HEK293T (cell line): ENCODE data around the gene PLA2R1.

Source experiments
- CTCF ChIA-PET: fragments of 350-600 bp; formaldehyde crosslinking; extraction: SDS; loops from one replicate; lab custom pipeline; 2021; ENCODE audit warnings: antibody characterized with exemption, inconsistent platforms; lab: Yijun Ruan, JAX
- POLR2A ChIA-PET: fragments of 350-600 bp; formaldehyde crosslinking; extraction: SDS; loops from one replicate; lab custom pipeline; 2020; ENCODE audit warnings: antibody characterized with exemption, inconsistent platforms; lab: Yijun Ruan, JAX
- DNase-seq: peaks from one replicate; pipeline ENCODE4 v3.0.0; 2012; ENCODE audit warnings: mixed read lengths; ENCODE audit errors: extremely low spot score
- ARNT ChIP-seq: fragments of 450-650 bp; IDR thresholded peaks from 2 replicates; pipeline ENCODE4 v1.6.1; 2017; ENCODE audit warnings: mild to moderate bottlenecking
- BHLHE40 ChIP-seq: fragments of 450-650 bp; IDR thresholded peaks from 2 replicates; pipeline ENCODE4 v1.6.1; 2016; ENCODE audit warnings: mild to moderate bottlenecking, moderate library complexity, borderline replicate concordance
- CTBP1 ChIP-seq: fragments of 450-650 bp; IDR thresholded peaks from 2 replicates; pipeline ENCODE4 v1.6.1; 2016; ENCODE audit warnings: borderline replicate concordance
- ELF4 ChIP-seq: fragments of 450-650 bp; IDR thresholded peaks from 2 replicates; pipeline ENCODE4 v1.6.1; 2017; ENCODE audit warnings: antibody characterized with exemption
- FOXA1 ChIP-seq: fragments of 450-650 bp; IDR thresholded peaks from 2 replicates; pipeline ENCODE4 v1.6.1; 2016; ENCODE audit warnings: mild to moderate bottlenecking
- FOXK2 ChIP-seq: fragments of 450-650 bp; IDR thresholded peaks from 2 replicates; pipeline ENCODE4 v1.6.1; 2016; ENCODE audit warnings: mild to moderate bottlenecking
- FOXM1 ChIP-seq: fragments of 450-650 bp; IDR thresholded peaks from 2 replicates; pipeline ENCODE4 v1.6.1; 2017; ENCODE audit warnings: mild to moderate bottlenecking, borderline replicate concordance
- HDGF ChIP-seq: fragments of 450-650 bp; IDR thresholded peaks from 2 replicates; pipeline ENCODE4 v1.6.1; 2017; ENCODE audit warnings: antibody characterized with exemption, borderline replicate concordance
- L3MBTL2 ChIP-seq: fragments of 450-650 bp; conservative IDR thresholded peaks from 2 replicates; pipeline ENCODE4 v1.6.1; 2016; ENCODE audit warnings: mild to moderate bottlenecking
- LEF1 ChIP-seq: fragments of 450-650 bp; IDR thresholded peaks from 2 replicates; pipeline ENCODE4 v1.6.1; 2017; ENCODE audit warnings: mild to moderate bottlenecking, borderline replicate concordance
- NFRKB ChIP-seq: fragments of 450-650 bp; IDR thresholded peaks from 2 replicates; pipeline ENCODE4 v1.6.1; 2016; ENCODE audit warnings: mild to moderate bottlenecking, moderate library complexity
- PKNOX1 ChIP-seq: fragments of 450-650 bp; IDR thresholded peaks from 2 replicates; pipeline ENCODE4 v1.6.1; 2016
- SP1 ChIP-seq: fragments of 450-650 bp; IDR thresholded peaks from 2 replicates; pipeline ENCODE4 v1.6.1; 2017
- SUZ12 ChIP-seq: fragments of 450-650 bp; IDR thresholded peaks from 2 replicates; pipeline ENCODE4 v1.6.1; 2016; ENCODE audit warnings: mild to moderate bottlenecking
- TARDBP ChIP-seq: fragments of 450-650 bp; IDR thresholded peaks from 2 replicates; pipeline ENCODE4 v1.6.1; 2016
- ZNF384 ChIP-seq: fragments of 450-650 bp; IDR thresholded peaks from 2 replicates; pipeline ENCODE4 v1.6.1; 2016

Gene PLA2R1

GRCh38 chr2:159933727-159934049 is 128.7 kb downstream of the PLA2R1 start:
- DNase-seq: no peak
- ChIA-PET CTCF (no interaction called here), POLR2A (no interaction called here)
- TF ChIP-seq LEF1 (no peak), SUZ12 (no peak)

GRCh38 chr2:159933040-159933726 is 129.2 kb downstream of the PLA2R1 start:
- TF ChIP-seq TARDBP: no peak
- TF ChIP-seq SP1: no peak
- TF ChIP-seq FOXM1: no peak
- no peak for DNase-seq
- POLR2A ChIA-PET: no interaction called here
- CTCF ChIA-PET: no interaction called here

- ChIA-PET POLR2A (no interaction called here), CTCF (interaction anchor here (0.6 kb wide), 1 partner anchor 1211 kb away, joined by 4 read pairs; no protein-coding TSS in a partner anchor)
- peak; percentile 15 for DNase-seq
These were observed 135.7 kb downstream of the PLA2R1 start for GRCh38 chr2:159926695-159927094.

GRCh38 chr2:159925975-159926374 is 136.4 kb downstream of the PLA2R1 start:
- POLR2A ChIA-PET: no interaction called here
- DNase-seq: peak; percentile 23
- CTCF ChIA-PET: no interaction called here
- TF ChIP-seq ZNF384: no peak
- TF ChIP-seq FOXA1: no peak
- peak; percentile 56 for TF ChIP-seq PKNOX1

More at GRCh38 chr2:159926695-159927094, 135.7 kb downstream of the PLA2R1 start:
- TF ChIP-seq PKNOX1 (no peak), LEF1 (no peak), L3MBTL2 (no peak), CTBP1 (no peak), TARDBP (no peak), SUZ12 (no peak), FOXK2 (no peak), BHLHE40 (no peak), ELF4 (no peak), ZNF384 (no peak), NFRKB (no peak), FOXM1 (no peak), HDGF (no peak), ARNT (no peak), SP1 (no peak), FOXA1 (no peak)

- ChIA-PET CTCF (interaction anchor here (1.1 kb wide), 1 partner anchor 14 kb away, joined by 4 read pairs; no protein-coding TSS in a partner anchor), POLR2A (no interaction called here)
- TF ChIP-seq SUZ12 (no peak), L3MBTL2 (no peak), CTBP1 (no peak), TARDBP (no peak)
- no peak for DNase-seq
These were observed 139.9 kb downstream of the PLA2R1 start for GRCh38 chr2:159922563-159922962.

- ChIA-PET POLR2A (interaction anchor here (1.0 kb wide), 1 partner anchor 26 kb away, joined by 3 read pairs; no protein-coding TSS in a partner anchor), CTCF (interaction anchor here (0.6 to 1.1 kb wide), 4 partner anchors 9 to 1830 kb away, joined by 3 to 4 read pairs (median 3); no protein-coding TSS in a partner anchor)
- TF ChIP-seq LEF1: no peak
- no peak for TF ChIP-seq L3MBTL2
- TF ChIP-seq PKNOX1: peak; percentile 88
- no peak for TF ChIP-seq SP1
- TF ChIP-seq BHLHE40: no peak
- peak; percentile 82 for DNase-seq
These were observed 140.5 kb downstream of the PLA2R1 start for GRCh38 chr2:159921752-159922404.

GRCh38 chr2:159916511-159916910 is 145.9 kb downstream of the PLA2R1 start:
- no peak for DNase-seq
- TF ChIP-seq BHLHE40 (no peak), SP1 (no peak), TARDBP (no peak), L3MBTL2 (no peak), LEF1 (no peak), ELF4 (no peak), HDGF (no peak), NFRKB (no peak), PKNOX1 (no peak), SUZ12 (no peak), FOXK2 (no peak), ZNF384 (no peak), ARNT (no peak), CTBP1 (no peak), FOXM1 (no peak), FOXA1 (no peak)
- ChIA-PET POLR2A (no interaction called here), CTCF (no interaction called here)
